Endothelial cell of umbilical vein (primary cell): ENCODE measurements around the gene FLG. TPM values are rescaled to one million over a fixed set of nuclear protein-coding genes. Genes with fewer than 3 reads are reported as not detected.

ENCODE experiments used
- Bru-seq: library from RNA; stranded (reverse); fragments of 400-500 nt; gene quantifications from one replicate; lab custom pipeline; 2021; lab: Mats Ljungman, UMichigan
- BruChase-seq, 2 experiments: library from RNA; stranded (reverse); fragments of 400-500 nt; gene quantifications; one replicate each; lab custom pipeline; 2021; lab: Mats Ljungman, UMichigan
- BruUV-seq: library from RNA; stranded (reverse); fragments of 400-500 nt; replicated peaks from 2 replicates; lab custom pipeline; 2021; lab: Mats Ljungman, UMichigan
- CTCF ChIA-PET: fragments of 300-600, 350-600 bp; sonication (Branson Sonifier 250); formaldehyde crosslinking; loops from one replicate; lab custom pipeline; 2021; ENCODE audit warnings: antibody characterized with exemption, inconsistent platforms; lab: Charles Lee
- POLR2A ChIA-PET: fragments of 300-600, 350-600 bp; sonication (Branson Sonifier 250); formaldehyde crosslinking; loops from one replicate; lab custom pipeline; 2021; ENCODE audit warnings: antibody characterized with exemption, inconsistent platforms; lab: Charles Lee
- DNase-seq: peaks from one replicate; pipeline ENCODE4 v3.0.0-alpha.2; 2011; ENCODE audit warnings: low read depth, low spot score
- FAIRE-seq: peaks from 2 replicates; lab custom pipeline; 2011; peaks lifted over from hg19 to GRCh38; lab: Jason Lieb, UNC
- H2AFZ ChIP-seq: 2 replicates; pipeline ENCODE4 v1.6.0; 2012; ENCODE audit warnings: low read depth, low read length, control low read depth, inconsistent platforms
- H3K27ac ChIP-seq: 2 replicates; pipeline ENCODE4 v1.5.1; 2011; ENCODE audit warnings: low read depth, mild to moderate bottlenecking, control low read depth, low read length, moderate library complexity; ENCODE audit not compliant: insufficient read depth
- H3K27me3 ChIP-seq, 2 experiments: 2 replicates each; pipeline versions ENCODE4 v1.6.0 to v1.6.1; 2011; ENCODE audit warnings: low read length in 2 of 2, mixed read lengths in 1 of 2; ENCODE audit not compliant: control insufficient read depth in 2 of 2, insufficient read depth in 2 of 2
- H3K36me3 ChIP-seq, 2 experiments: 2 replicates in 1 of 2; 3 replicates in 1 of 2; pipeline ENCODE4 v1.5.1; 2011; ENCODE audit warnings: low read length in 2 of 2, mild to moderate bottlenecking in 1 of 2, moderate library complexity in 1 of 2; ENCODE audit not compliant: control insufficient read depth in 2 of 2, insufficient read depth in 2 of 2; ENCODE audit errors: extremely low read depth in 1 of 2
- H3K4me1 ChIP-seq: 3 replicates; pipeline ENCODE4 v1.5.1; 2011; ENCODE audit warnings: mild to moderate bottlenecking, low read length; ENCODE audit not compliant: control insufficient read depth, insufficient read depth; ENCODE audit errors: extremely low read depth
- H3K4me2 ChIP-seq: 2 replicates; pipeline ENCODE4 v1.6.1; 2011; ENCODE audit warnings: low read length, control low read depth, mixed read lengths; ENCODE audit not compliant: insufficient read depth
- H3K4me3 ChIP-seq, 3 experiments: fragments of 200-600 bp in 1 of 3; sonication (generic), shearing (Covaris generic) in 1 of 3; replicated peaks in 1 of 3; 2 replicates each; pipeline ENCODE4 v1.5.1; 2011 to 2016; ENCODE audit warnings: control low read depth in 3 of 3, low read length in 3 of 3, mild to moderate bottlenecking in 2 of 3, inconsistent platforms in 1 of 3, low read depth in 1 of 3, moderate library complexity in 1 of 3; ENCODE audit not compliant: insufficient read depth in 1 of 3
- H3K79me2 ChIP-seq: 2 replicates; pipeline ENCODE4 v1.6.0; 2012; ENCODE audit warnings: low read length, inconsistent platforms; ENCODE audit not compliant: control insufficient read depth, insufficient read depth
- H3K9ac ChIP-seq: replicated peaks from 2 replicates; pipeline ENCODE3; 2011; ENCODE audit warnings: low read length, control low read depth; ENCODE audit not compliant: insufficient read depth; ENCODE audit errors: extremely low read depth
- H3K9me1 ChIP-seq: replicated peaks from 3 replicates; pipeline ENCODE4 v1.6.0; 2011; ENCODE audit warnings: mild to moderate bottlenecking, low read length; ENCODE audit not compliant: control insufficient read depth, insufficient read depth; ENCODE audit errors: extremely low read depth
- H3K9me3 ChIP-seq: replicated peaks from 2 replicates; pipeline ENCODE4 v1.5.1; 2012; ENCODE audit warnings: low read length, inconsistent platforms; ENCODE audit not compliant: control insufficient read depth, insufficient read depth
- H4K20me1 ChIP-seq: replicated peaks from 2 replicates; pipeline ENCODE3; 2011; ENCODE audit warnings: mild to moderate bottlenecking, low read length; ENCODE audit not compliant: control insufficient read depth, insufficient read depth; ENCODE audit errors: extremely low read depth
- CTCF ChIP-seq, 2 donors: IDR thresholded peaks; 1 replicate in 1 of 2; 2 replicates in 1 of 2; pipeline ENCODE4 v1.5.1; 2011; ENCODE audit warnings: low read length in 2 of 2, mild to moderate bottlenecking in 2 of 2, moderate library complexity in 2 of 2, control low read depth in 1 of 2, inconsistent platforms in 1 of 2, low read depth in 1 of 2; ENCODE audit not compliant: insufficient read depth in 1 of 2; ENCODE audit errors: extremely low read depth in 1 of 2
- EZH2 ChIP-seq: IDR thresholded peaks from 2 replicates; pipeline ENCODE4 v1.6.1; 2012; ENCODE audit warnings: borderline replicate concordance, low read depth, mild to moderate bottlenecking, moderate library complexity, low read length, inconsistent platforms; ENCODE audit not compliant: severe bottlenecking
- FOS ChIP-seq: IDR thresholded peaks from 2 replicates; pipeline ENCODE4 v1.6.1; 2011; ENCODE audit warnings: mild to moderate bottlenecking, low read length, moderate library complexity, borderline replicate concordance; ENCODE audit not compliant: insufficient read depth
- GATA2 ChIP-seq: IDR thresholded peaks from 2 replicates; pipeline ENCODE4 v1.7.0; 2011; ENCODE audit warnings: low read depth, mild to moderate bottlenecking, moderate library complexity, mixed read lengths, low read length; ENCODE audit not compliant: insufficient read length, insufficient read depth
- JUN ChIP-seq: IDR thresholded peaks from 2 replicates; pipeline ENCODE4 v1.6.1; 2011; ENCODE audit warnings: borderline replicate concordance, low read depth; ENCODE audit not compliant: insufficient read length, insufficient read depth
- MAX ChIP-seq: IDR thresholded peaks from 2 replicates; pipeline ENCODE4 v1.6.1; 2011; ENCODE audit not compliant: insufficient read depth, insufficient read length
- MYC ChIP-seq: IDR thresholded peaks from one replicate; pipeline ENCODE4 v1.6.1; 2011; ENCODE audit warnings: mild to moderate bottlenecking, low read depth, low read length
- POLR2A ChIP-seq: IDR thresholded peaks from 2 replicates; pipeline ENCODE4 v1.6.1; 2012; ENCODE audit warnings: low read depth, mild to moderate bottlenecking, control low read depth, low read length
- POLR2AphosphoS5 ChIP-seq: IDR thresholded peaks from 2 replicates; pipeline ENCODE4 v1.6.1; 2012; ENCODE audit warnings: low read depth, mild to moderate bottlenecking, control low read depth, low read length, moderate library complexity; ENCODE audit not compliant: insufficient read depth
- dilution Hi-C: fragments of 300-500 bp; cut with MboI; formaldehyde crosslinking; loops from one replicate; pipeline ENCODE4 v1.15.0; 2019; ENCODE audit warnings: low sequenced_read_pairs; ENCODE audit not compliant: extremely low pct_ligation_motif_present
- intact Hi-C: fragments of 100-400 bp; cut with micrococcal nuclease; formaldehyde crosslinking; loops from one replicate; pipeline ENCODE4 v1.10.0; 2022
- long read RNA-seq: library from polyadenylated mRNA; stranded (forward); transcript quantifications from one replicate; pipeline ENCODE4 v2.0.0, GENCODE V29; 2021
- polyA minus RNA-seq, 3 experiments: library from RNA; depleted of rRNA, polyadenylated mRNA; stranded (reverse); fragments of >200 nt; gene quantifications; 1 replicate in 1 of 3; 2 replicates in 2 of 3; pipeline ENCODE4 v1.2.3, GENCODE V29; 2011
- polyA plus RNA-seq, 4 experiments: library from polyadenylated mRNA; depleted of rRNA in 3 of 4; stranded (reverse) in 3 of 4; unstranded in 1 of 4; fragments of >200 nt; gene quantifications; 2 replicates each; pipeline versions ENCODE4 v1.2.1 to v1.2.3, GENCODE V29; 2011 to 2012; ENCODE audit warnings: missing spikeins in 1 of 4
- total RNA-seq: library from RNA; stranded (reverse); gene quantifications from 2 replicates; pipeline ENCODE4 v1.2.3, GENCODE V29; 2021

Gene FLG
- not detected in 2 replicates for total RNA-seq
- not detected in 2 replicates for polyA plus RNA-seq
- not detected in 2 replicates for polyA plus RNA-seq (2011; cell fraction: cytosol; rRNA removed)
- not detected in 2 replicates for polyA plus RNA-seq (2011; cell fraction: nucleus; rRNA removed)
- polyA plus RNA-seq (2012), result 0.33 and 0.56 TPM in 2 replicates
- not detected in 2 replicates for polyA minus RNA-seq
- not detected for polyA minus RNA-seq (2011; cell fraction: cytosol; rRNA and poly(A)+ RNA removed)
- polyA minus RNA-seq (2011; cell fraction: nucleus; rRNA and poly(A)+ RNA removed), result not detected in 2 replicates
- Bru-seq, nascent RNA, result not detected
- BruChase-seq, experiment 1, labeled RNA remaining after a 6-hour chase, result not detected
- BruChase-seq, experiment 2, labeled RNA remaining after a 2-hour chase, result not detected
- long read RNA-seq, result 0 reads

- Histone ChIP-seq H3K9ac (no peak within 1 kb of the TSS), H2AFZ (no peak within 1 kb of the TSS), H3K27me3 (no peaks in the 10 kb centered on the region), H4K20me1 (no peaks in the 10 kb centered on the region), H3K4me3 (no peak within 1 kb of the TSS), H3K27ac (no peak within 1 kb of the TSS), H3K9me3 (no peaks in the 10 kb centered on the region), H3K4me1 (no peaks in the 10 kb centered on the region), H3K36me3 (no peaks in the 10 kb centered on the region), H3K9me1 (no peaks in the 10 kb centered on the region), H3K79me2 (no peaks in the 10 kb centered on the region), H3K4me2 (no peak within 1 kb of the TSS)
- POLR2A ChIA-PET, result no interaction called here
- FAIRE-seq (no peak), DNase-seq (no peak)
- dilution Hi-C loops (no loop called here), intact Hi-C loops (no loop called here)
- BruUV-seq, result no TSS peak
- no peak for TF ChIP-seq POLR2A
- no peak for TF ChIP-seq MAX
- TF ChIP-seq CTCF (IDR thresholded peaks at IDR 0.05; ENCODE audit: extremely low read depth in 1 of 2, insufficient read depth in 1 of 2, low read depth in 1 of 2, low read length in 2 of 2), result no peak
- TF ChIP-seq POLR2AphosphoS5, result no peak
- no peak for TF ChIP-seq FOS
- no peak for TF ChIP-seq EZH2
- TF ChIP-seq MYC, result no peak
- no peak for TF ChIP-seq GATA2
- TF ChIP-seq JUN, result no peak
- CTCF ChIA-PET, result interaction anchor here (1.6 kb wide), 1 partner anchor 22 kb away, joined by 6 read pairs; no protein-coding TSS in a partner anchor
Measured at GRCh38 chr1:152325111-152325510, at the start of gene FLG. Gene FLG, minus strand, starts transcription at chr1:152325239. Its CDS starts 9,783 bp downstream, at chr1:152315456.
